Measurements from ENCODE around the gene AFAP1L2.

- TF ChIP-seq CTCF (IDR thresholded peaks at IDR 0.05) (no peak), EP300 (IDR thresholded peaks at IDR 0.05) (no peak), POLR2A (IDR thresholded peaks at IDR 0.05) (no peak)
These were observed 54.6 kb downstream of the AFAP1L2 start for GRCh38 chr10:114349522-114350215.
